Left lung (tissue), 10 donors: Measurements from ENCODE around the gene GIPC2. TPM values are rescaled to one million over a fixed set of nuclear protein-coding genes. Genes with fewer than 3 reads are reported as not detected.
A peak's percentile ranks its signal among the peaks of the same experiment; 100 is the strongest.

Experiments
- ATAC-seq: fragments of 200-7000 bp; cut with Tn5 transposase; one replicate; pipeline ENCODE4 v1.9.1; 2020; ENCODE audit warnings: moderate library complexity
- DNase-seq, 4 donors: peaks; one replicate each; pipeline ENCODE4 v3.0.0-alpha.2; 2013 to 2020
- H3K27ac ChIP-seq, 2 donors: fragments of 200-600 bp; sonication (generic) in 1 of 2; one replicate each; pipeline versions ENCODE4 v1.5.0 to v1.8.0; 2020 to 2021
- H3K27me3 ChIP-seq, 2 donors: fragments of 200-600 bp; sonication (generic) in 1 of 2; one replicate each; pipeline versions ENCODE4 v1.5.0 to v1.8.0; 2020 to 2021
- H3K36me3 ChIP-seq, 2 donors: fragments of 200-600 bp; sonication (generic) in 1 of 2; one replicate each; pipeline versions ENCODE4 v1.5.0 to v1.8.0; 2020 to 2021
- H3K4me1 ChIP-seq, 2 donors: fragments of 200-600 bp; one replicate each; pipeline ENCODE4 v1.8.0; 2021
- H3K4me3 ChIP-seq, 2 donors: fragments of 200-600 bp; sonication (generic) in 1 of 2; one replicate each; pipeline versions ENCODE4 v1.5.0 to v1.8.0; 2020 to 2021; ENCODE audit warnings: mild to moderate bottlenecking in 1 of 2
- H3K9me3 ChIP-seq, 2 donors: fragments of 200-600 bp; sonication (generic) in 1 of 2; one replicate each; pipeline versions ENCODE4 v1.5.0 to v1.8.0; 2020 to 2021
- intact Hi-C, 2 donors: fragments of 100-400 bp; cut with DNase I; formaldehyde crosslinking; loops; one replicate each; pipeline versions ENCODE4 v1.11.2 to v1.14.2; 2022
- polyA plus RNA-seq, 6 donors: library from polyadenylated mRNA; unstranded; fragments of 120-200 nt; gene quantifications; one replicate each; pipeline ENCODE4 v1.2.1, GENCODE V29; 2013; ENCODE audit not compliant: insufficient read length in 6 of 6
- total RNA-seq, 2 donors: library from RNA; stranded (reverse); fragmentation: NEBNext Ultra II Directional; extraction: Animal tissue kit (Norgen Biotek cat#: 25700); gene quantifications; one replicate each; pipeline ENCODE4 v1.2.1, GENCODE V29; 2021
- TF ChIP-seq, protein P1 (sequence below), 2 donors: fragments of 200-600 bp; sonication (generic) in 1 of 2; IDR thresholded peaks; one replicate each; pipeline versions ENCODE4 v1.5.0 to v1.8.0; 2021; ENCODE audit warnings: antibody characterized with exemption in 2 of 2
- donor health status: DM: no; HTN: yes; CAD: no.
- donor health status: DM: no; HTN: no; CAD: no.

GIPC2 gene
- total and polyA plus RNA-seq, 8 donors, result 0.46 to 2.2 (median 0.83) TPM

DNA sequence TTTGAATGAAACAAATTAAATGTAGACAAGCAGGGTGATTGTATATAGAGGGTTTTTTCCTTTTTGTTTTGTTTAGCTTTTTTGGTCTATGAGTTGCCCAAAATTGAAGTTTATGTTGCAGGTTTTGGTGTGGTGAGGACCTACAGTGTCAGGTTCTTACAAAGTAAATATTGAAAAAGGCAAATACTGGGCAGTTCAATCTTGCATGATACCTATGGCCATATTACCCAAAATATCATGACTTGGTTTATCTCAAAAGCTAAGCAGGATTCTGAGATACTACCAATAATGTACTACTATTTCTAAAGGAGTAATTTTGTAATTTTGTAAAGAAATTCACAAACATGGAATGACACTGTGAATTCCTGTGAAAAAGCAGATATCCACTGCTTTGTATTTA, 39.2 kb upstream of the GIPC2 start:
- Histone ChIP-seq H3K36me3 (no peaks in the 10 kb centered on the region), H3K4me3 (peak overlapping the region; percentile 41 to 56), H3K27ac (peak overlapping the region; percentile 85 to 97), H3K4me1 (peaks cover 5 to 35% of the 10 kb centered on the region in 2 donors), H3K27me3 (no peaks in the 10 kb centered on the region), H3K9me3 (no peaks in the 10 kb centered on the region)
- TF ChIP-seq, protein P1, sequence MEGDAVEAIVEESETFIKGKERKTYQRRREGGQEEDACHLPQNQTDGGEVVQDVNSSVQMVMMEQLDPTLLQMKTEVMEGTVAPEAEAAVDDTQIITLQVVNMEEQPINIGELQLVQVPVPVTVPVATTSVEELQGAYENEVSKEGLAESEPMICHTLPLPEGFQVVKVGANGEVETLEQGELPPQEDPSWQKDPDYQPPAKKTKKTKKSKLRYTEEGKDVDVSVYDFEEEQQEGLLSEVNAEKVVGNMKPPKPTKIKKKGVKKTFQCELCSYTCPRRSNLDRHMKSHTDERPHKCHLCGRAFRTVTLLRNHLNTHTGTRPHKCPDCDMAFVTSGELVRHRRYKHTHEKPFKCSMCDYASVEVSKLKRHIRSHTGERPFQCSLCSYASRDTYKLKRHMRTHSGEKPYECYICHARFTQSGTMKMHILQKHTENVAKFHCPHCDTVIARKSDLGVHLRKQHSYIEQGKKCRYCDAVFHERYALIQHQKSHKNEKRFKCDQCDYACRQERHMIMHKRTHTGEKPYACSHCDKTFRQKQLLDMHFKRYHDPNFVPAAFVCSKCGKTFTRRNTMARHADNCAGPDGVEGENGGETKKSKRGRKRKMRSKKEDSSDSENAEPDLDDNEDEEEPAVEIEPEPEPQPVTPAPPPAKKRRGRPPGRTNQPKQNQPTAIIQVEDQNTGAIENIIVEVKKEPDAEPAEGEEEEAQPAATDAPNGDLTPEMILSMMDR (IDR thresholded peaks at IDR 0.05), result no peak
- DNase-seq, result no peak
- intact Hi-C loops, result no loop called here
- ATAC-seq, result no peak

DNA sequence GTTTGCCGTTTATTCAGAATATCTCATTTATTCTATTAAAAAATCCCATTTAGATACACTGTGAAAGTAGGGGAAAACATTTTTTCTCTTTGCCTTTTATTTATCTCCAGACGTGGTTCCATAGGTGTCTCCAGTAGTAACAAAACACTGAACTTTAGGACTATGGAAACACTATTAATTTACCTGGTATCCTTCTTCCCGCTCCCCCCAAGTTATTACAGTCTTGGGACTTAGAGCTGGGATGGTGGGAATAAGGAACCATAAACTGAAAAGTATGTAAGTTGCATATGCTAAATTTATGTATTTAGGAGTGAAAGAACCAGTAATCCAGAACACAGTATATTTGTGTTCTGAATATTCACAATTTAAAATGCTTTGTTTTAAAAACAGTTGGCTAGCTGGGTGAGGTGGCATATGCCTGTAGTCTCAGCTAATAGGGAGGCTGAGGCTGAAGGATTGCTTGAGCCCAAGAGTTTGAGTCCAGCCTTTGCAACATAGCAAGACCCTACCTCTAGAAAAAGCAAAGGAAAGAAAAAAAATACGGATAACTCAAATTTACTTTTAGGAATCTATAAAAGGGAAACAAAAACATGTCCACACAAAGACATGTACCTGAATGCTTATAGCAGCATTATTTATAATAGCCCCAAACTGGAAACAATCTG, 38.0 kb upstream of the GIPC2 start:
- peaks cover 5 to 35% of the 10 kb centered on the region in 2 donors for H3K4me1 ChIP-seq
- H3K36me3 ChIP-seq, result peaks cover 0 to under 1% of the 10 kb centered on the region in 2 donors
- peak overlapping the region in 1 of 2 donors; percentile 97 for H3K27ac ChIP-seq
- ATAC-seq (no peak), DNase-seq (no peak)
- no peaks in the 10 kb centered on the region for H3K27me3 ChIP-seq
- intact Hi-C loops, result no loop called here
- H3K9me3 ChIP-seq, result no peaks in the 10 kb centered on the region
- peak overlapping the region in 1 of 2 donors; percentile 56 for H3K4me3 ChIP-seq
- TF ChIP-seq, protein P1 (IDR thresholded peaks at IDR 0.05), result no peak

DNA sequence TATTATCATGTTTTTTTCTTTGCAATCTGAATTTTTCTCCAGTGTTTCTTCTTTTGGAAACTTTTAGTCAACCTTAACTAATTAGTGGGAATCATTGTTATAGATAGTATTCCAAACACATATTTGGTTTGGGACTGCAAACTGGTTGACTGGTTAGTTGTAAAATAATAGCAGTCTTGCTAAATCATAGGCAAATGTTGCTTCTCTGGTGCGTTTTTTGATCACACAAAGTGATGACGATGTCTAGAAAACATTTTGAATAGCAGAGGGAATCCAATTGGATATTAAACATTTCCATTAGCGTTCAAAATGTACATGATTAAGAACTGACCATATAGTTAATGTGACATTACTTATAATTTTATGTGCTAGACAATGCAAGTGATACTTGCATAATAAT, 36.5 kb upstream of the GIPC2 start:
- H3K4me1 ChIP-seq, result peaks cover 5 to 23% of the 10 kb centered on the region in 2 donors
- H3K9me3 ChIP-seq, result no peaks in the 10 kb centered on the region
- no peak for ATAC-seq
- peaks cover 0 to 14% of the 10 kb centered on the region in 2 donors for H3K36me3 ChIP-seq
- no peak overlapping the region for H3K27ac ChIP-seq
- TF ChIP-seq, protein P1 (IDR thresholded peaks at IDR 0.05), result no peak
- no peak for DNase-seq
- no peaks in the 10 kb centered on the region for H3K27me3 ChIP-seq
- intact Hi-C loops, result no loop called here
- H3K4me3 ChIP-seq, result no peak overlapping the region

DNA sequence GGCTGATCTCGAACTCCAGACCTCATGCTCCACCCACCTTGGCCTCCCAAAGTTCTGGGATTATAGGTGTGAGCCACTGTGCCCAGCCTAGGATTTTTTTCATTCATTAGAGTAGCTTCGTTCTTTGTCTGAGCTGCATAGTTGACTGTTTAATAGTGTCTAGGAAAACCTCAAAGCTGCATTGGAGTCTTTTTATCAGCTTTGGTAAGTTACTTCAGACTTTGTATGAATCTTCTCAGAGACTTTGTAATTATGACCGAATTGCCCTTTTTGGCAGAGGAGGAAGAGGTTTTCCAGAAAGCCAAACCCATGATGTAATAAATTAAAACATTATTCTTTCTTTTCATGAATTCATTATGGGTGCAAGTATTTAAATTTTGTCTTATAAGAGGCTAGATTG, 35.9 kb upstream of the GIPC2 start:
- intact Hi-C loops, result no loop called here
- Histone ChIP-seq H3K27ac (no peak overlapping the region), H3K36me3 (peaks cover 0 to 19% of the 10 kb centered on the region in 2 donors), H3K4me3 (no peak overlapping the region), H3K9me3 (no peaks in the 10 kb centered on the region), H3K4me1 (peaks cover 5 to 23% of the 10 kb centered on the region in 2 donors), H3K27me3 (no peaks in the 10 kb centered on the region)
- TF ChIP-seq, protein P1 (IDR thresholded peaks at IDR 0.05), result no peak
- ATAC-seq (no peak), DNase-seq (no peak)

DNA sequence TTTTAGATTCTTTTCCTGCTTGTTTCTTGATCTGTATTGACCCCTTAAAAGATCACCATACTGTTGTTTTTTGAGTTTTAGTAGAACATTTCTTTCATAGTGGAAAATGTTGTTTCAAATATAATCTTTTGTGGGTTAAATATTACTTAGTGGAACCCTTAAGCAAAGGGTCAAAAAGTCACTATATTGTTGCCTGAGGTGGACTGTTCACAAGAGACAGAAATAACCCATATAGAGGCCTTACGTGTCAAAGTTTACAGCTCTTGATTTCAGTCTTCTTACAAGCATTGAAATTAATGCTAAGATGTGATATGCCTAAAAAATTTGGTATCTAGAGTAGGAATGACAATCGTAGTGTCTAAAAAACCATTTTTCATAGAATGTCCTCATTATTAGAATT, 34.7 kb upstream of the GIPC2 start:
- H3K27ac ChIP-seq, result no peak overlapping the region
- H3K36me3 ChIP-seq, result peaks cover 0 to 27% of the 10 kb centered on the region in 2 donors
- H3K4me3 ChIP-seq, result no peak overlapping the region
- H3K27me3 ChIP-seq, result no peaks in the 10 kb centered on the region
- H3K4me1 ChIP-seq, result peaks cover 5 to 23% of the 10 kb centered on the region in 2 donors
- no peaks in the 10 kb centered on the region for H3K9me3 ChIP-seq
- ATAC-seq (no peak), DNase-seq (no peak)
- TF ChIP-seq, protein P1 (IDR thresholded peaks at IDR 0.05), result no peak
- intact Hi-C loops, result no loop called here
